Upper lobe of left lung (tissue), 4 donors: ENCODE results near the gene AQP2.

Source experiments
- POLR2A ChIP-seq, 4 donors: fragments of 450-650 bp; IDR thresholded peaks; one replicate each; pipeline ENCODE4 v1.5.1; 2016 to 2017; ENCODE audit warnings: antibody characterized with exemption in 4 of 4, mild to moderate bottlenecking in 2 of 4
- POLR2AphosphoS5 ChIP-seq, 2 donors: sonication (generic); formaldehyde crosslinking; IDR thresholded peaks; one replicate each; pipeline ENCODE4 v1.5.1; 2017; ENCODE audit warnings: antibody characterized with exemption in 2 of 2
- TF ChIP-seq, protein P1 (sequence below), 6 experiments: fragments of 450-650 bp in 4 of 6; fragments of 200-600 bp in 2 of 6; sonication (generic) in 2 of 6; IDR thresholded peaks; one replicate each; pipeline ENCODE4 v1.5.1; 2016 to 2019; ENCODE audit warnings: antibody characterized with exemption in 6 of 6

GRCh38 chr12:49941556-49942511, 8.7 kb upstream of the AQP2 start:
- TF ChIP-seq, protein P1, sequence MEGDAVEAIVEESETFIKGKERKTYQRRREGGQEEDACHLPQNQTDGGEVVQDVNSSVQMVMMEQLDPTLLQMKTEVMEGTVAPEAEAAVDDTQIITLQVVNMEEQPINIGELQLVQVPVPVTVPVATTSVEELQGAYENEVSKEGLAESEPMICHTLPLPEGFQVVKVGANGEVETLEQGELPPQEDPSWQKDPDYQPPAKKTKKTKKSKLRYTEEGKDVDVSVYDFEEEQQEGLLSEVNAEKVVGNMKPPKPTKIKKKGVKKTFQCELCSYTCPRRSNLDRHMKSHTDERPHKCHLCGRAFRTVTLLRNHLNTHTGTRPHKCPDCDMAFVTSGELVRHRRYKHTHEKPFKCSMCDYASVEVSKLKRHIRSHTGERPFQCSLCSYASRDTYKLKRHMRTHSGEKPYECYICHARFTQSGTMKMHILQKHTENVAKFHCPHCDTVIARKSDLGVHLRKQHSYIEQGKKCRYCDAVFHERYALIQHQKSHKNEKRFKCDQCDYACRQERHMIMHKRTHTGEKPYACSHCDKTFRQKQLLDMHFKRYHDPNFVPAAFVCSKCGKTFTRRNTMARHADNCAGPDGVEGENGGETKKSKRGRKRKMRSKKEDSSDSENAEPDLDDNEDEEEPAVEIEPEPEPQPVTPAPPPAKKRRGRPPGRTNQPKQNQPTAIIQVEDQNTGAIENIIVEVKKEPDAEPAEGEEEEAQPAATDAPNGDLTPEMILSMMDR (IDR thresholded peaks at IDR 0.05): no peak
- no peak for TF ChIP-seq POLR2AphosphoS5 (IDR thresholded peaks at IDR 0.05)
- TF ChIP-seq POLR2A (IDR thresholded peaks at IDR 0.05): no peak
